Lower leg skin (tissue), 3 donors: ENCODE results near the gene CNIH3.

Experiments used
- CTCF ChIP-seq, 3 donors: fragments of 450-650 bp; IDR thresholded peaks; one replicate each; pipeline ENCODE4 v1.5.1; 2016; ENCODE audit warnings: antibody characterized with exemption in 3 of 3, mild to moderate bottlenecking in 3 of 3, moderate library complexity in 2 of 3
- POLR2A ChIP-seq, 2 donors: fragments of 450-650 bp; IDR thresholded peaks; one replicate each; pipeline ENCODE4 v1.6.1; 2016 to 2017; ENCODE audit warnings: antibody characterized with exemption in 2 of 2, mild to moderate bottlenecking in 1 of 2, moderate library complexity in 1 of 2

- TF ChIP-seq CTCF (IDR thresholded peaks at IDR 0.05) (no peak), POLR2A (IDR thresholded peaks at IDR 0.05) (no peak)
These were observed 21.3 kb upstream of the CNIH3 start for GRCh38 chr1:224594851-224595250.
